GM13976 (cell line): ENCODE data around the gene SC5D.

Experiments used
- DNase-seq: peaks from one replicate; pipeline ENCODE4 v3.0.0; 2012; ENCODE audit warnings: low spot score
- in situ Hi-C: fragments of 300-500 bp; cut with MboI; formaldehyde crosslinking; loops from one replicate; pipeline ENCODE4 v1.12.0; 2022; ENCODE audit warnings: low sequenced_read_pairs, mixed read lengths, inconsistent platforms; ENCODE audit not compliant: unreplicated experiment
- TF ChIP-seq, protein P1 (sequence below): IDR thresholded peaks from 2 replicates; pipeline ENCODE4 v1.5.1; 2012; ENCODE audit warnings: borderline replicate concordance, mild to moderate bottlenecking; ENCODE audit not compliant: insufficient read depth; ENCODE audit errors: extremely low read depth, missing control alignments, control extremely low read depth

Gene SC5D, protein sequence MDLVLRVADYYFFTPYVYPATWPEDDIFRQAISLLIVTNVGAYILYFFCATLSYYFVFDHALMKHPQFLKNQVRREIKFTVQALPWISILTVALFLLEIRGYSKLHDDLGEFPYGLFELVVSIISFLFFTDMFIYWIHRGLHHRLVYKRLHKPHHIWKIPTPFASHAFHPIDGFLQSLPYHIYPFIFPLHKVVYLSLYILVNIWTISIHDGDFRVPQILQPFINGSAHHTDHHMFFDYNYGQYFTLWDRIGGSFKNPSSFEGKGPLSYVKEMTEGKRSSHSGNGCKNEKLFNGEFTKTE

DNA sequence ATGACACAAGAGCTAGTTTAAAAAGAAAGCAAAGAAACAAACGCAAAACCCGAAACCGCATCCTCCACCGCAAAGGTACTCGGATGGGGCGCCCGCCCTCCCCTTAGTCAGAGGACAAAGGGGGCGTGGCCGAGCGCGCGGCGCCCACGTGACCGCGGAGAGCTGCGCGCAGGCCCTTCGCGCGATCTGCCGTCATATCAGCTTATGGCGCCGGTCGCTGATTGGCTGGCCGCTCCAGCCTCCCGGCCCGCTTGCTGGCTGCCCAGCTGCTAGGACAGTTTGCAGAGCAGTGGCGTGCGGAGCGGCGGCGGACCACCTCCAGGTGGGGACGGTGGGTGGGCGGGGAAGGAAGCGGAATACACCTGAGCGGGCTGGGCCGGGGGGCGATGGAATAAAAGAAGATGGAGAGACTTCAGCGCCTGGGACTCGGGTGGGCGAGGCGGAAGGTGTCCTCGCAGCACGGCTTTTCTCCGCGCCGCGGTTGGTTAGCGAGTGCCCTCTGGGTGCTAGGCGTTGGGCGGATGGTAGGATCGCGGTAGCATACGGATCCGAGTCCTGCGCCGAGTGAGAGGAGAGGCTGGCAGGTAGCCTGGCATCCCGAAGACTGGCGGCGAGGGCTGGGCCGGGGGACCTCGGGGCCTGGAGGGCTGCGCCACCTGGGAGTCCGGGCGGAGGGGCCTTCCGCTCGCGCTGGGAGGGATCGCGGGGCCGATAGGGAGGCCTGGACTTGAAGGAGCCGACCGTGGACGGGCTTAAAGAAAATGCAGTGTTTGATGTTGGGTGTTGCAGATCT is at the start of gene SC5D:
TSS of gene SC5D (plus strand) at position 277 of the 793 bp plus-strand sequence. CDS start 10,605 bp downstream, outside the sequence.
- in situ Hi-C loops = no loop called here

GRCh38 chr11:121244884-121245283 is 47.7 kb upstream of the SC5D start:
- in situ Hi-C loops = loop anchor here (10.0 kb wide), 1 partner anchor 350 kb away; no protein-coding TSS in a partner anchor
- TF ChIP-seq, protein P1, sequence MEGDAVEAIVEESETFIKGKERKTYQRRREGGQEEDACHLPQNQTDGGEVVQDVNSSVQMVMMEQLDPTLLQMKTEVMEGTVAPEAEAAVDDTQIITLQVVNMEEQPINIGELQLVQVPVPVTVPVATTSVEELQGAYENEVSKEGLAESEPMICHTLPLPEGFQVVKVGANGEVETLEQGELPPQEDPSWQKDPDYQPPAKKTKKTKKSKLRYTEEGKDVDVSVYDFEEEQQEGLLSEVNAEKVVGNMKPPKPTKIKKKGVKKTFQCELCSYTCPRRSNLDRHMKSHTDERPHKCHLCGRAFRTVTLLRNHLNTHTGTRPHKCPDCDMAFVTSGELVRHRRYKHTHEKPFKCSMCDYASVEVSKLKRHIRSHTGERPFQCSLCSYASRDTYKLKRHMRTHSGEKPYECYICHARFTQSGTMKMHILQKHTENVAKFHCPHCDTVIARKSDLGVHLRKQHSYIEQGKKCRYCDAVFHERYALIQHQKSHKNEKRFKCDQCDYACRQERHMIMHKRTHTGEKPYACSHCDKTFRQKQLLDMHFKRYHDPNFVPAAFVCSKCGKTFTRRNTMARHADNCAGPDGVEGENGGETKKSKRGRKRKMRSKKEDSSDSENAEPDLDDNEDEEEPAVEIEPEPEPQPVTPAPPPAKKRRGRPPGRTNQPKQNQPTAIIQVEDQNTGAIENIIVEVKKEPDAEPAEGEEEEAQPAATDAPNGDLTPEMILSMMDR = no peak
- no peak for DNase-seq

More for the DNA sequence above, at the start of gene SC5D:
- DNase-seq = peak; percentile 96
- TF ChIP-seq, protein P1 = no peak

GRCh38 chr11:121246021-121246768 is 46.4 kb upstream of the SC5D start:
- TF ChIP-seq, protein P1 = no peak
- in situ Hi-C loops = loop anchor here (10.0 kb wide), 1 partner anchor 349 kb away; no protein-coding TSS in a partner anchor
- DNase-seq = no peak

GRCh38 chr11:121246769-121247035 is 45.9 kb upstream of the SC5D start:
- no peak for DNase-seq
- in situ Hi-C loops = loop anchor here (10.0 kb wide), 1 partner anchor 348 kb away; no protein-coding TSS in a partner anchor
- TF ChIP-seq, protein P1 = no peak

DNA sequence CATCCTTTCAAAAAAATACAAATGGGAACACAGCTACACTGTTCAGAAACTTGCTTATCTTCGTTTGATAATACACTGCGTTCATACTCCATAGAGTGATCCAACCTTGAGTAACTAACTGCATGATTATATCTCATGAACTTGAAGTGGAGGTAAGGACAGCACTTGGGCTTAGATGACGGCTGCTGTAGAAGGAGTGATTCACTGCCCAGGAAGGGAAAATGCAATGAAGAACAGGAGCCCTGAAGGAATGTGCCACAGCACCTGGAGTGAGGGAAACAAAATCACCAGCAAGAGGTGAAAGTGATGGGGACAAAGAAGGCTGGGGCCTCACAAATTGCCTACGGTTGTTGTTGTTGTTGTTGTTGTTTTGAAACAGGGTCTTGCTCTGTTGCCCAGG is 44.1 kb upstream of the SC5D start:
- in situ Hi-C loops = loop anchor here (10.0 kb wide), 1 partner anchor 346 kb away; no protein-coding TSS in a partner anchor
- no peak for DNase-seq

GRCh38 chr11:121249039-121249663 is 43.4 kb upstream of the SC5D start:
- peak; percentile 70 for DNase-seq
- TF ChIP-seq, protein P1 = peak; percentile 47
- in situ Hi-C loops = loop anchor here (10.0 kb wide), 1 partner anchor 346 kb away; no protein-coding TSS in a partner anchor

More for the DNA sequence above, 44.1 kb upstream of the SC5D start:
- TF ChIP-seq, protein P1 = no peak
